ENCODE data around the gene ESR2. TPM values are rescaled to one million over a fixed set of nuclear protein-coding genes. Genes with fewer than 3 reads are reported as not detected.
"Not testable (repeated sequence)": the region's sequence is repeated elsewhere in the genome, so short reads cannot be mapped to it uniquely, and the experiment has no call there.

ESR2 gene
- total RNA-seq, 2 donors from 2014 or later = 0.14 to 0.39 TPM

GRCh38 chr14:64196814-64197411 lies 97.3 kb downstream of the ESR2 start:
- peak; percentile 38 to 47 for ATAC-seq
- H3K36me3 Mint-ChIP-seq = no peaks in the 10 kb centered on the region
- H3K9me3 Mint-ChIP-seq = no peaks in the 10 kb centered on the region
- H3K27ac Mint-ChIP-seq = no peak overlapping the region
- no peak for DNase-seq (ENCODE audit: low spot score in 2 of 2)

GRCh38 chr14:64196056-64196455 lies 98.1 kb downstream of the ESR2 start:
- Mint-ChIP-seq H3K27ac (peak overlapping the region in 1 of 2 donors; percentile 60), H3K36me3 (no peaks in the 10 kb centered on the region), H3K9me3 (no peaks in the 10 kb centered on the region)
- ATAC-seq (no peak), DNase-seq (ENCODE audit: low spot score in 2 of 2) (no peak)

GRCh38 chr14:64195199-64195598 lies 99.0 kb downstream of the ESR2 start:
- Mint-ChIP-seq H3K9me3 (no peaks in the 10 kb centered on the region), H3K27ac (peak overlapping the region in 1 of 2 donors; percentile 60), H3K36me3 (no peaks in the 10 kb centered on the region)
- no peak for ATAC-seq
- DNase-seq (ENCODE audit: low spot score in 2 of 2) = no peak

GRCh38 chr14:64194404-64194803 lies 99.8 kb downstream of the ESR2 start:
- Mint-ChIP-seq H3K9me3 (no peaks in the 10 kb centered on the region), H3K36me3 (no peaks in the 10 kb centered on the region), H3K27ac (peak overlapping the region; percentile 79 to 82)
- DNase-seq (ENCODE audit: low spot score in 2 of 2) (no peak), ATAC-seq (no peak)

- Mint-ChIP-seq H3K27ac (peak overlapping the region in 1 of 2 donors; percentile 79), H3K36me3 (no peaks in the 10 kb centered on the region), H3K9me3 (no peaks in the 10 kb centered on the region)
- DNase-seq (ENCODE audit: low spot score in 2 of 2) (no peak), ATAC-seq (no peak)
These were observed 100.3 kb downstream of the ESR2 start for GRCh38 chr14:64193821-64194220.

- Mint-ChIP-seq H3K9me3 (no peaks in the 10 kb centered on the region), H3K36me3 (peaks cover 0 to 7% of the 10 kb centered on the region in 2 donors), H3K27ac (no peak overlapping the region)
- DNase-seq (ENCODE audit: low spot score in 2 of 2) = no peak
- ATAC-seq = no peak
These were observed 102.4 kb downstream of the ESR2 start for GRCh38 chr14:64191756-64192155.

- Mint-ChIP-seq H3K36me3 (peaks cover 0 to 7% of the 10 kb centered on the region in 2 donors), H3K9me3 (no peaks in the 10 kb centered on the region), H3K27ac (no peak overlapping the region)
- ATAC-seq = no peak
- DNase-seq (ENCODE audit: low spot score in 2 of 2) = no peak
These were observed 103.1 kb downstream of the ESR2 start for GRCh38 chr14:64190974-64191502.

GRCh38 chr14:64187331-64187730 lies 106.8 kb downstream of the ESR2 start:
- peaks cover 0 to 7% of the 10 kb centered on the region in 2 donors for H3K36me3 Mint-ChIP-seq
- DNase-seq (ENCODE audit: low spot score in 2 of 2) (no peak), ATAC-seq (no peak)
- H3K9me3 Mint-ChIP-seq = no peaks in the 10 kb centered on the region
- no peak overlapping the region for H3K27ac Mint-ChIP-seq

- no peak for DNase-seq (ENCODE audit: low spot score in 2 of 2)
- Mint-ChIP-seq H3K9me3 (no peaks in the 10 kb centered on the region), H3K27ac (no peak overlapping the region), H3K36me3 (peaks cover 0 to 7% of the 10 kb centered on the region in 2 donors)
- ATAC-seq = no peak
These were observed 107.7 kb downstream of the ESR2 start for GRCh38 chr14:64186231-64187129.

- H3K9me3 Mint-ChIP-seq = no peaks in the 10 kb centered on the region
- H3K36me3 Mint-ChIP-seq = peaks cover 0 to 7% of the 10 kb centered on the region in 2 donors
- DNase-seq (ENCODE audit: low spot score in 2 of 2) = no peak
- peak overlapping the region in 1 of 2 donors; percentile 14 for H3K27ac Mint-ChIP-seq
- ATAC-seq = peak in 1 of 2 donors; percentile 75
These were observed 109.0 kb downstream of the ESR2 start for GRCh38 chr14:64185184-64185583.

- peak overlapping the region in 1 of 2 donors; percentile 14 for H3K27ac Mint-ChIP-seq
- H3K9me3 Mint-ChIP-seq = no peaks in the 10 kb centered on the region
- peaks cover 0 to 12% of the 10 kb centered on the region in 2 donors for H3K36me3 Mint-ChIP-seq
- no peak for DNase-seq (ENCODE audit: low spot score in 2 of 2)
- ATAC-seq = no peak
These were observed 110.0 kb downstream of the ESR2 start for GRCh38 chr14:64184103-64184729.

- H3K9me3 Mint-ChIP-seq; DNase-seq (ENCODE audit: low spot score in 2 of 2); ATAC-seq; H3K27ac Mint-ChIP-seq; H3K36me3 Mint-ChIP-seq: not testable (repeated sequence)
These were observed 111.3 kb downstream of the ESR2 start for GRCh38 chr14:64182908-64183307.

- ATAC-seq = no peak
These were observed 115.4 kb downstream of the ESR2 start for GRCh38 chr14:64178814-64179213.

GRCh38 chr14:64176330-64176729 lies 117.8 kb downstream of the ESR2 start:
- peak overlapping the region; percentile 7 to 40 for H3K27ac Mint-ChIP-seq
- DNase-seq (ENCODE audit: low spot score in 2 of 2) (no peak), ATAC-seq (peak in 1 of 2 donors; percentile 30)
- H3K9me3 Mint-ChIP-seq = no peaks in the 10 kb centered on the region
- H3K36me3 Mint-ChIP-seq = peaks cover 10% of the 10 kb centered on the region in 2 donors

More at GRCh38 chr14:64178814-64179213, 115.4 kb downstream of the ESR2 start:
- H3K9me3 Mint-ChIP-seq = no peaks in the 10 kb centered on the region
- H3K27ac Mint-ChIP-seq = peak overlapping the region in 1 of 2 donors; percentile 32
- peaks cover 10% of the 10 kb centered on the region in 2 donors for H3K36me3 Mint-ChIP-seq
- no peak for DNase-seq (ENCODE audit: low spot score in 2 of 2)

GRCh38 chr14:64174922-64175782 lies 119.0 kb downstream of the ESR2 start:
- no peak for DNase-seq (ENCODE audit: low spot score in 2 of 2)
- Mint-ChIP-seq H3K9me3 (no peaks in the 10 kb centered on the region), H3K27ac (no peak overlapping the region), H3K36me3 (peaks cover 10% of the 10 kb centered on the region in 2 donors)
- peak; percentile 47 to 90 for ATAC-seq

- DNase-seq (ENCODE audit: low spot score in 2 of 2) (no peak), ATAC-seq (no peak)
- Mint-ChIP-seq H3K36me3 (no peaks in the 10 kb centered on the region), H3K27ac (no peak overlapping the region), H3K9me3 (no peaks in the 10 kb centered on the region)
These were observed 124.0 kb downstream of the ESR2 start for GRCh38 chr14:64170181-64170580.
